C4-2B (cell line): Measurements from ENCODE around the gene HIRA.

Source experiments
- CTCF ChIP-seq: fragments of 450-650 bp; conservative IDR thresholded peaks from 2 replicates; pipeline ENCODE4 v1.5.1; 2017; ENCODE audit warnings: mild to moderate bottlenecking
- ZFX ChIP-seq: fragments of 450-650 bp; IDR thresholded peaks from 2 replicates; pipeline ENCODE4 v1.6.1; 2017

GRCh38 chr22:19346677-19347265, 84.8 kb downstream of the HIRA start:
- TF ChIP-seq CTCF (no peak), ZFX (no peak)
